Left lung (tissue), 10 donors: ENCODE results near the gene YARS1. TPM values are rescaled to one million over a fixed set of nuclear protein-coding genes. Genes with fewer than 3 reads are reported as not detected.
A peak's percentile ranks its signal among the peaks of the same experiment; 100 is the strongest.

Source experiments
- ATAC-seq: fragments of 200-7000 bp; cut with Tn5 transposase; one replicate; pipeline ENCODE4 v1.9.1; 2020; ENCODE audit warnings: moderate library complexity
- DNase-seq, 4 donors: peaks; one replicate each; pipeline ENCODE4 v3.0.0-alpha.2; 2013 to 2020
- H3K27ac ChIP-seq, 2 donors: fragments of 200-600 bp; sonication (generic) in 1 of 2; one replicate each; pipeline versions ENCODE4 v1.5.0 to v1.8.0; 2020 to 2021
- H3K27me3 ChIP-seq, 2 donors: fragments of 200-600 bp; sonication (generic) in 1 of 2; one replicate each; pipeline versions ENCODE4 v1.5.0 to v1.8.0; 2020 to 2021
- H3K36me3 ChIP-seq, 2 donors: fragments of 200-600 bp; sonication (generic) in 1 of 2; one replicate each; pipeline versions ENCODE4 v1.5.0 to v1.8.0; 2020 to 2021
- H3K4me1 ChIP-seq, 2 donors: fragments of 200-600 bp; one replicate each; pipeline ENCODE4 v1.8.0; 2021
- H3K4me3 ChIP-seq, 2 donors: fragments of 200-600 bp; sonication (generic) in 1 of 2; one replicate each; pipeline versions ENCODE4 v1.5.0 to v1.8.0; 2020 to 2021; ENCODE audit warnings: mild to moderate bottlenecking in 1 of 2
- H3K9me3 ChIP-seq, 2 donors: fragments of 200-600 bp; sonication (generic) in 1 of 2; one replicate each; pipeline versions ENCODE4 v1.5.0 to v1.8.0; 2020 to 2021
- intact Hi-C, 2 donors: fragments of 100-400 bp; cut with DNase I; formaldehyde crosslinking; loops; one replicate each; pipeline versions ENCODE4 v1.11.2 to v1.14.2; 2022
- polyA plus RNA-seq, 6 donors: library from polyadenylated mRNA; unstranded; fragments of 120-200 nt; gene quantifications; one replicate each; pipeline ENCODE4 v1.2.1, GENCODE V29; 2013; ENCODE audit not compliant: insufficient read length in 6 of 6
- total RNA-seq, 2 donors: library from RNA; stranded (reverse); fragmentation: NEBNext Ultra II Directional; extraction: Animal tissue kit (Norgen Biotek cat#: 25700); gene quantifications; one replicate each; pipeline ENCODE4 v1.2.1, GENCODE V29; 2021
- TF ChIP-seq, protein P1 (sequence below), 2 donors: fragments of 200-600 bp; sonication (generic) in 1 of 2; IDR thresholded peaks; one replicate each; pipeline versions ENCODE4 v1.5.0 to v1.8.0; 2021; ENCODE audit warnings: antibody characterized with exemption in 2 of 2
- donor health status: DM: no; HTN: yes; CAD: no.
- donor health status: DM: no; HTN: no; CAD: no.

Gene YARS1
- total and polyA plus RNA-seq, 8 donors, result 68.8 to 126 (median 78.0) TPM

DNA sequence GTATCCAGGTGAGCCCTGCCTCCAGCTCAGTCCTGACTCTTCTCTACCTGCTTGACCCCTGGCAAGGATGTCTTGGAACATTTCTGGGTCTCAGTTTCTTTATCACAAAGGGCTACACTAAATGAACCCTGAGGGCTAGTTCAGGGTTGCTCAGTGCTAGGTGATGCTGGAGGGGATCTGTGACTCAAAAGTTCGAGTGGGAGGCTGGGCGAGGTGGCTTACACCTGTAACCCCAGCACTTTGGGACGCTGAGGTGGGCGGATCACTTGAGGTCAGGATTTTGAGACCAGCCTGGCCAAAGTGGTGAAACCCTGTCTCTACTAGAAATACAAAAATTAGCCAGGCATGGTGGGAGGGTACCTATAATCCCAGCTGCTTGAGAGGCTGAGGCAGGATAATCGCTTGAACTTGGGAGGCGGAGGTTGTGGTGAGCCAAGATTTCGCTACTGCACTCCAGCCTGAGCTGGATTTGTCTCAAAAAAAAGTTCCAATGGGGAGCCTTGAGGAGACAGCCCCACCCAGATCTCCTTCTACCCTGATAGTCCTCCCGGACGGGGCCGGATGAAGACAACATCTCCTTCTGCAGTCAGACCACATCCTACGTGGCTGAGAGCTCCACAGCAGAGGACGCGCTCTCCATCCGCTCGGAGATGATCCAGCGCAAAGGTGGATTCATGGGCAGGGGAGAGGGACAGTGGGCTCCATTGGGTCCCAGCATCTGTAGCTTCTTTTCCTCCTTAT lies 48.9 kb downstream of the YARS1 start:
- Histone ChIP-seq H3K36me3 (peaks cover 0 to 34% of the 10 kb centered on the region in 2 donors), H3K27ac (no peak overlapping the region)

DNA sequence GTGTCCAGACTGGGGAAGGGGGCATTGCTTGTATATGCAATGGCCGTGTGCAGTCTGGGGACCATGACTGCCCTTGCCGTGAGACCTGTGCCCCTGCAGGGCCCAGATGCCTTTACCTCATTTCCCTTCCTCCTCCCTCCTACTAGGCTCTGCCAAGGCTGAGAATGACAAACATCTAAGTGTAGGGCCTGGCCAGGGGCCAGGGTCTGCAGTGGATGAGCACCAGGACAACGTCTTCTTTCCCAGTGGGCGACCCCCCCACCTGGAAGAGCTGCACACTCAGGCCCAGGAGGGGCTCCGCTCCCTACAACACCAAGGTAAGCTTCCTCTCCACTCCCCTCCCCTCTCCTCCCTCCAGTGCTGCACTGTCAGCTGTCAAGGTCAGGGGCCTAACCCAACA lies 49.5 kb downstream of the YARS1 start:
- Histone ChIP-seq H3K27me3 (no peaks in the 10 kb centered on the region), H3K4me3 (no peak overlapping the region), H3K9me3 (no peaks in the 10 kb centered on the region), H3K36me3 (peaks cover 0 to 30% of the 10 kb centered on the region in 2 donors), H3K4me1 (peaks cover 9 to 30% of the 10 kb centered on the region in 2 donors), H3K27ac (no peak overlapping the region)
- no peak for ATAC-seq
- intact Hi-C loops, result no loop called here
- DNase-seq, result no peak
- TF ChIP-seq, protein P1, sequence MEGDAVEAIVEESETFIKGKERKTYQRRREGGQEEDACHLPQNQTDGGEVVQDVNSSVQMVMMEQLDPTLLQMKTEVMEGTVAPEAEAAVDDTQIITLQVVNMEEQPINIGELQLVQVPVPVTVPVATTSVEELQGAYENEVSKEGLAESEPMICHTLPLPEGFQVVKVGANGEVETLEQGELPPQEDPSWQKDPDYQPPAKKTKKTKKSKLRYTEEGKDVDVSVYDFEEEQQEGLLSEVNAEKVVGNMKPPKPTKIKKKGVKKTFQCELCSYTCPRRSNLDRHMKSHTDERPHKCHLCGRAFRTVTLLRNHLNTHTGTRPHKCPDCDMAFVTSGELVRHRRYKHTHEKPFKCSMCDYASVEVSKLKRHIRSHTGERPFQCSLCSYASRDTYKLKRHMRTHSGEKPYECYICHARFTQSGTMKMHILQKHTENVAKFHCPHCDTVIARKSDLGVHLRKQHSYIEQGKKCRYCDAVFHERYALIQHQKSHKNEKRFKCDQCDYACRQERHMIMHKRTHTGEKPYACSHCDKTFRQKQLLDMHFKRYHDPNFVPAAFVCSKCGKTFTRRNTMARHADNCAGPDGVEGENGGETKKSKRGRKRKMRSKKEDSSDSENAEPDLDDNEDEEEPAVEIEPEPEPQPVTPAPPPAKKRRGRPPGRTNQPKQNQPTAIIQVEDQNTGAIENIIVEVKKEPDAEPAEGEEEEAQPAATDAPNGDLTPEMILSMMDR (IDR thresholded peaks at IDR 0.05), result no peak

More for the DNA sequence above, 48.9 kb downstream of the YARS1 start:
- H3K4me3 ChIP-seq, result no peak overlapping the region
- H3K27me3 ChIP-seq, result no peaks in the 10 kb centered on the region
- intact Hi-C loops, result no loop called here
- TF ChIP-seq, protein P1 (IDR thresholded peaks at IDR 0.05), result no peak
- DNase-seq, result no peak
- no peaks in the 10 kb centered on the region for H3K9me3 ChIP-seq
- peaks cover 9 to 36% of the 10 kb centered on the region in 2 donors for H3K4me1 ChIP-seq
- no peak for ATAC-seq

DNA sequence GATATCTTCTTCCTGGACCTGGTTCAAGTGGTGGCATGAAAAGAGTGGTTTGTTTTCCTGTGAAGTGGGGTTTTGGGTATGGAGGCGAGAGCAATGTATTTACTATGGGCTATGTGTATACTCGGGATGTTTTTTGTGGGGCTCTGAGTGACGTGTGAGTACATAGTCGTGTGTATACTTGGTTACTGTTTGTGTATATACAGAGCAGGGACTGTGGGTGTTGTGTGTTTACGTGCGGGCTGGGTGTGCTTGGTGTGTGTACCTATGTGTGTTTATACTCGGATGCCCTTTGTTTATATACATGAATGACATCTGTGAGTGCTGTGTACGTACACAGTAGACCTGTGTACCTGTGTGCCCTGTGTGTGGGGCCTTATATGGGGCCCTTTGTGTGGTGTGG lies 50.0 kb downstream of the YARS1 start:
- no peak overlapping the region for H3K4me3 ChIP-seq
- H3K4me1 ChIP-seq, result peaks cover 9 to 31% of the 10 kb centered on the region in 2 donors
- ATAC-seq, result no peak
- H3K36me3 ChIP-seq, result peaks cover 0 to 30% of the 10 kb centered on the region in 2 donors
- no peaks in the 10 kb centered on the region for H3K27me3 ChIP-seq
- H3K27ac ChIP-seq, result no peak overlapping the region
- DNase-seq, result no peak
- TF ChIP-seq, protein P1 (IDR thresholded peaks at IDR 0.05), result no peak
- no peaks in the 10 kb centered on the region for H3K9me3 ChIP-seq
- intact Hi-C loops, result no loop called here

DNA sequence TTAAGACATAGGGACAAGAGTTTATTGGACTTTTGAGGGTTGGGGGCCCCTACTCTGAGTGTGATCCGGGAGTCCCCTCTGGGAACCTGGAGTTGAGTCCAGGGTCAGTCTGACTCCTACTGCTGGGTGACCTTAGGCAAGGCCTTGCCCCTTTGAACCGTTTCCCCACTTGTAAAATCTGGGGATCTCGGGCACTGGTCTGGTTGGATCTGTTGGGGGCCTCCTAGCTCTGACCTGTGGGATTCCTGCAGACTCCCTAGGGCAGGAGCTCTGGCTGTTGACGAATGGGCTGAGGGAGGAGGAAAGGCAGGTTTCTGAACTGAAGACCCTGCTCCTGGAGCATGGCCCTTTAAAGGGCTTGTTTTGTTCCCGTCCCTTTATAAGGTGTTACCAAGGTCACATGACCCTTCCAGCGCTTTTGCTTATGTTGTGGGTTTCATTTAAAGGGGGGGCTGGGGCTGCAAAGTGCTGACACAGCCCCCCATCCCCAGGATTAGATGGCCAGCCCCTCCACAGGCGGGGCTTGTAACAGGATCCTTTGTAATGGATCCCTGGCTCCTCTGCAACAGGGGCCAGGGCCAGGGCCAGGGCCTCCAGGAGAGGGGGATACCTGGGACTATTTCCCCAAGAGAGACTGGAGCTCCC lies 50.7 kb downstream of the YARS1 start:
- H3K4me1 ChIP-seq, result peaks cover 14 to 38% of the 10 kb centered on the region in 2 donors
- no peaks in the 10 kb centered on the region for H3K9me3 ChIP-seq
- TF ChIP-seq, protein P1 (IDR thresholded peaks at IDR 0.05), result no peak
- H3K4me3 ChIP-seq, result no peak overlapping the region
- no peak for DNase-seq
- no peaks in the 10 kb centered on the region for H3K27me3 ChIP-seq
- ATAC-seq, result no peak
- H3K27ac ChIP-seq, result no peak overlapping the region
- peaks cover 0 to 30% of the 10 kb centered on the region in 2 donors for H3K36me3 ChIP-seq
- intact Hi-C loops, result no loop called here

DNA sequence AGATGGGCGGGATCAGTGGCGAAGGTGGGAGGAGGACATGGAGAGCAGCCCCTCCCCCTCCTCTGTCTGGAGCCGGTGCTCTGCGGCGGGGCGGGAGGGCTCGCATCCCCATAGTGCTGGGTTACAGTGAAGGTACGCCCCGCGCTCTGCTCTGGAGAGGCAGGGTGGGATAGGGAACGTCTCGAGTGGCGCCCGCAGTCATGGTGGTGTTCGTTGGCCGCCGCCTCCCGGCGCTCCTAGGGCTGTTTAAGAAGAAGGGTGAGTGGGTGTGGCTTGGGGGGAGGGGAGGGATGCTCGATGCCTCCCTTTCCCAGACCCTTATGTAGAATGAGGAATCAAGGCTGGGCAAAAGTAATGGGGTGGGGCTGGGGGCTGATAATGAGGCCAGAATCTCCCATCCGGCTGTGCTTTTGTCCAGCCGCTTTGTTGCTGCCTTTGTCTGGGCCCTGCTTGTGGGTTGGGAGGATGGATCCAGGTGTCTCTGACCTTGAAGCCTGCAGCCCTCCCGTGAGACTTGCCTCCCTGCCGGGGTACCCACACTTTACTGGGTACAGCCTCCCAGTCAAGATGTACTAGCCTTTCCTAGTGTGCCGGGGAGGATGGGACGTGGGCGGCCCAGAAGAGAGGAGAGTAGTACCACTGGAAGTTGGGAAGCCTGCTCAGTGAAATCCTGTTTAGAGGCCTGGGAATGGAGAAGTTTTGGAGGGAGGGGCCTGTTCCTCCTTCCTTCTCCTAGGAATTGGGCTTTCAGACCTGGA lies 51.4 kb downstream of the YARS1 start:
- DNase-seq, result peak in 1 of 4 donors; percentile 71
- Histone ChIP-seq H3K27me3 (no peaks in the 10 kb centered on the region), H3K27ac (no peak overlapping the region), H3K4me3 (no peak overlapping the region), H3K36me3 (peaks cover 0 to 29% of the 10 kb centered on the region in 2 donors), H3K9me3 (no peaks in the 10 kb centered on the region), H3K4me1 (peaks cover 17 to 45% of the 10 kb centered on the region in 2 donors)
- TF ChIP-seq, protein P1 (IDR thresholded peaks at IDR 0.05), result no peak
- intact Hi-C loops, result no loop called here
- ATAC-seq, result no peak
